HL-60/S4 treated with phorbol 12-myristate 13-acetate at 8.2 ng/mL for 4 days and 3 days (cell line): ENCODE results near the gene MAPK11.

Experiments
- in situ Hi-C: fragments of 300-500 bp; cut with MboI; formaldehyde crosslinking; loops from 2 replicates; pipeline ENCODE4 v1.15.0; 2022; ENCODE audit warnings: low sequenced_read_pairs

MAPK11 gene

GRCh38 chr22:50296658-50297490 is 26.7 kb upstream of the MAPK11 start:
- in situ Hi-C loops = no loop called here

- in situ Hi-C loops = no loop called here
These were observed 24.1 kb upstream of the MAPK11 start for GRCh38 chr22:50294319-50294656.

GRCh38 chr22:50293441-50294318 is 23.5 kb upstream of the MAPK11 start:
- in situ Hi-C loops = no loop called here

- in situ Hi-C loops = no loop called here
These were observed 22.7 kb upstream of the MAPK11 start for GRCh38 chr22:50292643-50293440.

GRCh38 chr22:50289942-50290630 is 19.9 kb upstream of the MAPK11 start:
- in situ Hi-C loops = no loop called here

- in situ Hi-C loops = no loop called here
These were observed 19.2 kb upstream of the MAPK11 start for GRCh38 chr22:50289151-50289941.

- in situ Hi-C loops = no loop called here
These were observed 17.6 kb upstream of the MAPK11 start for GRCh38 chr22:50287731-50288130.

- in situ Hi-C loops = no loop called here
These were observed 16.6 kb upstream of the MAPK11 start for GRCh38 chr22:50286701-50287318.

- in situ Hi-C loops = no loop called here
These were observed 16.1 kb upstream of the MAPK11 start for GRCh38 chr22:50286275-50286674.

- in situ Hi-C loops = no loop called here
These were observed 15.5 kb upstream of the MAPK11 start for GRCh38 chr22:50285568-50286229.

- in situ Hi-C loops = no loop called here
These were observed 14.3 kb upstream of the MAPK11 start for GRCh38 chr22:50284479-50284878.

GRCh38 chr22:50283821-50284220 is 13.6 kb upstream of the MAPK11 start:
- in situ Hi-C loops = no loop called here

- in situ Hi-C loops = no loop called here
These were observed 12.4 kb upstream of the MAPK11 start for GRCh38 chr22:50282361-50283155.

- in situ Hi-C loops = no loop called here
These were observed 11.8 kb upstream of the MAPK11 start for GRCh38 chr22:50281957-50282356.

GRCh38 chr22:50281384-50281760 is 11.2 kb upstream of the MAPK11 start:
- in situ Hi-C loops = no loop called here

GRCh38 chr22:50280708-50281383 is 10.7 kb upstream of the MAPK11 start:
- in situ Hi-C loops = no loop called here

GRCh38 chr22:50280022-50280707 is 10.0 kb upstream of the MAPK11 start:
- in situ Hi-C loops = no loop called here
